PC-3 (cell line): Measurements from ENCODE around the gene GTPBP1.

Experiments used
- CTCF ChIP-seq: fragments of 300-600 bp; sonication (generic); conservative IDR thresholded peaks from 2 replicates; pipeline ENCODE4 v1.5.1; 2017; ENCODE audit warnings: antibody characterized with exemption, low read depth, mild to moderate bottlenecking, low read length
- EZH2 ChIP-seq: fragments of 300-600 bp; sonication (generic); IDR thresholded peaks from one replicate; pipeline ENCODE4 v1.6.1; 2017; ENCODE audit warnings: antibody characterized with exemption, mild to moderate bottlenecking, low read length; ENCODE audit not compliant: unreplicated experiment
- EZH2phosphoT487 ChIP-seq: fragments of 300-600 bp; sonication (generic); IDR thresholded peaks from 2 replicates; pipeline ENCODE4 v1.6.1; 2018; ENCODE audit warnings: mild to moderate bottlenecking, antibody characterized with exemption, low read length, borderline replicate concordance

GRCh38 chr22:38696606-38697424 is 8.9 kb upstream of the GTPBP1 start:
- TF ChIP-seq CTCF: no peak
- no peak for TF ChIP-seq EZH2
- TF ChIP-seq EZH2phosphoT487: no peak
